GF-D8 (cell line): ENCODE measurements around the gene TTC7B.

Experiments
- DNase-seq: peaks from one replicate; lab custom pipeline; 2025; lab: John Stamatoyannopoulos, UW

The TTC7B gene

DNA sequence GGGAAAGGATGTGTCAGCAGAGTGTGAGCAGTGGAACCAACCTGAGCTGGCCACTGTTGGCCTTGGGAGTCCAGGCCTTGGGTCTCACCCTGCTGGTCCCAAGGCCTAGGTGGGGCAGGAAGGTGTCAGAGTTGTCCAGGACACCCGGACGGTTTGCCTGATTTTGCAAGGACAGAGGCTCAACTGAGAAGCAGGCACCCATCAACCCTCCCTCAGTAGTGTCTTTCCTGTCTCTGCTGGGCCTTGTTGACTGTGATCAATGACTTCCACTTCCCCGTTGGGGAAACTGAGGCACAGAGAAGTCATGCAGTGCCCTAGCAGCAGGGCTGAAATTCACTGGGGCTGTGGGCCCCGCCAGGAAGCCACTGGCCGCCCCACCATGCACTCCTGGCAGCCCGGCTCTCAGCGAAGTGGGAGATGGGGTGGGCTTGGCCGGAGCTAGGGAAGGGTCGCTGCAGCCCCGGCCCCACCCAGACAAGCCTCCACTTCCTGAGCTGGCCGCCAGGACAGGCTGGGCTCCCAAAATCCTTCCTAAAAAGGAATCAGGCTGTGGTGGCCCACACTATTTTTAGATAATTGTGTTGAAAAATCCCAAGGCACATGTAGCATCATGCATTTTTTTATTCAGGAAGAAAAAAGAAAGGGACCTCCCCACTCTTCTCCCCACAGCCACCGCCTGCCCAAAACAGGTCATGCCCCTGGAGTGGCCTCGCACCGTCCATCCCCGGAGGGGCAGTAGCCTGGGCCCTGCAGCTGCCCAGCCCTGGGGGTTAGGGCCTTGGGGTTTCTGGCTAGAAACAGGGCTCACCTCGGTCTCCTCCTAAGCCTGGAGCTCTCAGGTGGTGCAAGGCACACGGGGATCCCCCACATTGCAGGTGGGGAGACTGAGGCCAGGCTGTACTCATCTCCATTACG is 292.0 kb downstream of the TTC7B start:
- no peak for DNase-seq

DNA sequence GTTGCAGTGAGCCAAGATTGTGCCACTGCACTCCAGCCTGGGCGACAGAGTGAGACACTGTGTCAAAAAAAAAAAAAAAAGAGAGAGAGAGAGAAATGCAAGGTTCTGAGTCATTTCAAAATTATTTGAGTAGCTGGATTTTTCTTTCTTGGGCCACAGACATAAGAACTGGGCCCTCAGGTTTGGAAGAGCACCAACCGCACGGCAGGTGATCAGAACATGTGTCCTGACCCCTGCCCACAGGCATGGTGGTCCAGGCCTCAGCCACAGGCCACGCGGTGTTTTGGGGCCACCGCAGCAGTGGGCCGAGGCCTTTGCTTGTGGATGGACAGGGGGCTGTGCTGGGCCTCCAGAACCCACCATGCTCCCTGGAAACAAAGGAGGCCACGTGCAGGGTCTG is 292.7 kb downstream of the TTC7B start:
- DNase-seq = no peak

DNA sequence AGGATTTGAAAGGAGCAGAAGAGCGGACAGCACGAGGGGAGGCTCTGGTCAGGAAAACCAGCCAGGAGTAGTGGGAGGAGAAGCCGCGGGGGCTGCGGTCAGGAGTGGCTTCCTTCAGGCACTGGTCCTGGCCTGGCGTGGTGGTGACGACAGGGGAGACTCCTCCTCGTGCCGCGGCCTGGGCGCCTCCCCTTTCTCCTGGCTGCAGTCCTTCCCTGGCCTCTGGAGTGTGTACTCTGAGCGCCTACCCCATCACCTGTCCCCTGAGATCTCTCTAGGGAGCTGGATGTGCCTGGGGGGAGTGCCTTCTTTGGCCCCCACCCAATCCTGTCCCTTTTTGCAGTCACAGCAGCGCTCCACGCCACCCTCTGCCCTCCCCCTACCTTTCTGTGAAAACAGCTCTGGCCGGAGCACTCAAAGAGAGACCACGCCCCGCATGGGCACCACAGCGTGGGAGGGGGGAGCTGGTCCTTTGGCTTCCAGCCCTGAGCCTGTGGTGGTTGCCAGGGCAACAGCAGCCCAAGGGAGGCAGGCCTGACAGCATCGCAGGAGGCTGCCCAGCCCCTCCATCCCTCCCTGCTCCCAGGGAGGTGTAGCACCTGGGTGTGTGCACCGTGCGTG is 293.5 kb downstream of the TTC7B start:
- no peak for DNase-seq

DNA sequence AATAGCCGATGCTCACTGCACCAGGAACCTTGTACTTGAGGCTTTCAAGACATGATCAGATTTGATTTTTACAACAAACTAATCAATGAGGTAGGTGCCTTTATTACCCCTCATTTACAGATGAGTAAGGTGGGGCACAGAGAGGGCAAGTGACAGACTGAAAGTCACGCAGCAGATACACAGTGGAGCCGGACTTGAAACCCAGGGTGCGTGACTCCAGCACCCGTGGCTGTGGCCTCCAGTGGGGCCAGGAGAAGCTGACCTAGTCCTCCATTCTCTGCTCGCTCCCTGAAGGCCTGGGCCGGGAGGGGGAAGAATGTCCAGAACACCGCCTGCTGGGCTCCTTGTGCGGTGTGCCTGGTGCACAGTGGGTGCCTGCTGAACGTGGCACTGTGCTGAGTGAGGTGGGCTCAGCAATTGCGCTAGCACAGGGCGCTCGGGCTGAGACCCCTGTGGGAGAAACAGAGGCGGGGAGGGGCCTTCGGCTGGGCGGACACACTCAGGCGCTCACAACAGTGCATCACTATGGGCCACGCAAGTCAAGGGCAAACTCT is 294.2 kb downstream of the TTC7B start:
- DNase-seq = no peak

DNA sequence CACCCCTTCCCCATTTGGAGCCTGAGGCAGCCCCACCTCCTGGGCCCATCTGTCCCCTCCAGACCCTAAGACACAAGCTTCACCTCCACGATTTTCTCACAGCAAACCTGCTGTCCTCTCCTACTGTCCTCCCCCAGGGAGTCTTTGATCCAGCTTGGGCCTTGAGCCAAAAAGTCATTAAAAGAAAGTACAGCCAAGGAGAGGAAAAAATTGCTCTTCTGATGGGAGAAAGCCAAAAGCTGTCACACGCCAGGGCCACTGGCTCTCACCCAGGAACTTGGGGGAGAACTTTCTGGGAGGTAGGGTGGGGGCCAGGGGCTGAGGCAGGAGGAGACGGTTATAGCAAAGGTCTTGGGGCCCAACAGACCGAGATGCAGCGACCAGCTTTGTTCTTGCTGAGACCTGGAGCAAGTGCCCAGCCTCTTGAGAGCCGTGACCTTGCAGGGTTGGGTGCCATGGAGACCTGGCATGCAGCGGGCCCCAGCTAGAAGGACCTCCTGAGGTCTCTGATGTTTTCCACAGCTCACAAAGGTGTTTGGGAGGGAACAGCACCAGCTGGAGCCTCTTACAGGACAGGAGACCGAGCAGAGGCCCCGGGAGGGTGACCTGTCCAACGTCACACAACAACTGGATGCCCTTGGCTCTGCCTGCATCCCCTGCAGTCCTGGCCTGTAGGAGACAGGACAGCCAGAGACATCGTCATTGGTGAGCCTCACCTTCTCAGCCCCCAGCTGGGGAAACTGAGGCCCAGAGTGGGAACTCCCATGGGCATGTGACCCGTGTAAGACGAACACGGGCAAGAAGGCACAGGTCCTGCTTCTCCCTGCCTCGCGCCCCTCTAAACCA is 294.9 kb downstream of the TTC7B start:
- DNase-seq = no peak

- DNase-seq = no peak
These were observed 295.9 kb downstream of the TTC7B start for GRCh38 chr14:90520326-90520725.

GRCh38 chr14:90519262-90519920 is 296.8 kb downstream of the TTC7B start:
- DNase-seq = no peak

DNA sequence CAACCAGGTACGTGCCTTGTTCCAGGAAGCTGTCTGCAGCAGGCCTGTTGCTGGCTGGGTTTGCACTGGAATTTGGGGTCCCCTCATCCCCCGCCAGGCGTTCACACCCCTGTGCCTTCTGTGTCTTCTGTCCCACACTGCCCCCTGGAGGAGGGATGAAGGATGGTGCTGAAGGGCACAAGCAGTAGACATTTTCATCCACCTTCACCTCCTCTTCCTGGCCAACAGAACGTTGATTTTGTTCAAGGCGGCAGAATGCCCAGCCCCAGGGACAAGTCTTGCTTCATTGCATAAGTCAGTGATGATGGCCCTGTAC is 297.3 kb downstream of the TTC7B start:
- DNase-seq = no peak

DNA sequence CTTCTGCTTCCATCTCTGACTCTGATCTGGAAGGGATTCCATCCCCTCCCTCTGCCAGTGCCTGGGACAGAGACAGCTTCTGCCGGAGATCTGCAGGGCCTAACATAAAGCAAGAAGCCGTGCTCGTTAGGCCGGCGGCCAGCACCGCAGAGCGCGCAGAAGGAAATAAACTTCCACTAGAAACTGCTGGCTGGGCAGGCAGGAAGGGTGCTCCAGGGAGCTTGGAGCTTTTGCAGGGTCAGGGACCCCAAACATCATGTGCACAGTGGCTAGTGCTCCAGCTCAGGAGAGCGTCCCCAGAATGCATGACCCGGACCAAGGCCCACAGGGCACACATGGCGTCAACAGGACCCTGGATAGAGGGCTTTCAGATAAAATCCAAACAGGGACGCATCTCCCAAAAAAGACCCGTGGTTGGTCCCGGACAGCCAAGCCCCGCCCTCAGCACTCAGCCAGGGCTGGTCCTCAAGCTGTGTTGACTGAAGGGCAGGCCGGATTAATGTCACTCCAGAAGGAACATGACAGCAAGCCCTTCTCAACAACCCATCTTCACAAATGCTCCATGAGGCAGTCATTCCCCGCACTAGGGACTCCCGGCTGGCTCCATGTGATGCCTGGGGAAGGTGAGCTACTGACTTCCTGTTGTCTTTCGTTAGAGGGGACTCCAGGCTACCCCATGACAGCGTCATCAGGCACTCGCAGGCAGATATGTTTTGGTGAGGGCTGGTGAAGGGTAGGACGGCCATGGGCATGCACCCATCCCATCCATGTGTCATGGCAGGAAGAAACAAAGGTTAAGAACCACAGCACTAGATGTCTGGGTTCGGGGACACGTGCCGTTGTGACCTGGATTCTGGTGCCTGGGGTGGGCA is 297.9 kb downstream of the TTC7B start:
- no peak for DNase-seq

DNA sequence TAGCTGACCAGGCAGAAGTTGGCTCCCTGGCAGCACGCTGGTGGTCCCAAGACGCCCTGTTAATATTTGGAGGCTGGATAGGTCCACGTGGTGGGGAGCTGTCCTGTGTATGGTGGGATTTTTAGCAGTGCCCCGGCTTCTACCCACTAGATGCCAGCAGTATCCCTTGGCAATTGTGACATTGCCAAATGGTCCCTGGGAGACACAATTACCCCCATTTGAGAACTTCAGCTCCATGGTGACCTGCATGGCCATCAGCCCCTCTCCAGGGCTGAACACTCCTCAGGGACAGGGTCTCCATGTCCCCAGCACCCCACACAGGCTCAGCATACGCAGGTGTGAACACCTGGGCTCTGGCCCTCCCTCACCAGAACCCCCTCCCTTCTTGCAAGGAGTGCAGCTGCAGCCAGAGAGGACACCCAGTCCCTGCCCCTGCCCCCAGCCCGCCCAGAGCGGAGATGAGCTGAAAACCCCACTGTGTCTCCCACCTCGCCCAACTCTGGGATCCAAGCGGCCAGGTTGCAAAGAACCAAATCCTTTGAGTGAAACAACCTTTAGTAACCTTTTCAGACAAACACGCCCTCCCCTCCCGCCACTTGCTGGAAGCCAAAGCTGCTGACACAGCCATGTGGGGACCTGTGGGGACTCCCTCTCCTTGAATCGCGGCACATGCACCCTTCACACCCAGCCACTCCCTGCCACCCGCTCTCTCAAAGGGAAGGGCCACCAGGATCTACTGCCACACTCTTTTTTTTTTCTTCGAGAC is 299.0 kb downstream of the TTC7B start:
- no peak for DNase-seq

GRCh38 chr14:90514566-90514965 is 301.7 kb downstream of the TTC7B start:
- DNase-seq = no peak

DNA sequence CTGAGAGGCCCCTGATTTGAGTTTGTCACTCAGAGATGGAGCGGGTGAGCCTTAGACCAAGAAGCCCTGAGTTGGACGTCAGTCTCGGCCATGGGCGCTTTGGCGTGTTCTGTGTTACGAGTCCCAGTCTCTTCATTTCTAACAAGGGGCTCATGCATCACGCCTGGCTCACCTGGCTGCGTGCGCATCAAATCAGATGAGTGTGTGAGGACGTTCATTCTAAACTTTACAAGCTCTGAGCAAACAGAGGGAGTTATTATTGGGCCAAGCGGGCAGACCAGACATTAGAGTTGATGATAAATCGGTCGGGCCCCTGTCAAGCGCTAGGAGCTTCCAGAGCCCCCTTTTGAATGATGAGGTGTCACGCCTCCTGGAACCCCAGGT is 302.2 kb downstream of the TTC7B start:
- DNase-seq = no peak

GRCh38 chr14:90513161-90514014 is 302.8 kb downstream of the TTC7B start:
- DNase-seq = no peak

GRCh38 chr14:90512329-90512991 is 303.8 kb downstream of the TTC7B start:
- DNase-seq = no peak

GRCh38 chr14:90511795-90512328 is 304.4 kb downstream of the TTC7B start:
- DNase-seq = no peak

DNA sequence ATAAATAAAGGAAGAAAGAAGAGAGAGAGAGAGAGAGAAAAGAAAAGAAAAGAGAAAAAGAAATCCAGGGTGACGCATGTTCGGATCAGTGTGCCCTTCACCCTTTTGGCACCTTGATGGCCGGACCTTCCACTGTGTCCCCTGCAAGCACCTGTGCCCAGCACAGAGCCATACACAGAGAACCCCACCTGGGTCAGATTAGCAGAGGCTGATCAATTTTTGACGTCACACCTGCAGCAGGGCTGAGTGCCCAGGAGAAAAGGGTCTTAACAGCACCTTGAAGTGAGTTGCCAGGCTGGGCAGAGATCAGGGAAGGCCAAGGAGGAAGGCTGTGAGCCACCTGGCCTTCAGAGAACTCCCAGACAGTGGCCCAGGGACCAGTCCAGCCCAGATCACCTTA is 305.0 kb downstream of the TTC7B start:
- DNase-seq = no peak

DNA sequence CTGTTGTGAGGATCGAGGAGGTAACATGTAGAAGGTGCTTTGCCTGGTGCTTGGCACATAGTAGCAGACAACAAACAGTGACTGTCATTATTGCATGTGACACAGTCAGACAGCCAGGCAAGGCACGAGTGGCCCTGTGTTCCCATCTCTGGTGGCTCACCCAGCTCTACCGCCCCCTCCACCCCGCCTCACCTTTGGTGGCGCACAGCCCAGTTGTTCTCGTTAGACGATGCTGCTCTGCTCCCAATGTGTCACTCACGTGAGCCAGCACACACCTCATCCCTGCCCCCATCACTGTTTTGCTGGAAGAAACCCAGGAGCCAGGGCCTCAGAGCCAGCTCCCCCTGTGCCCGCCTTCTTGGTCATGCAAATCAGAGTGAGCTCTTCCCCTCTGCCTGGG is 306.1 kb downstream of the TTC7B start:
- DNase-seq = no peak

GRCh38 chr14:90509403-90509802 is 306.8 kb downstream of the TTC7B start:
- no peak for DNase-seq
